ENCODE results near the gene LRRFIP1. TPM values are rescaled to one million over a fixed set of nuclear protein-coding genes. Genes with fewer than 3 reads are reported as not detected.

Gene LRRFIP1
- polyA plus RNA-seq, 1 experiment = 50.4 TPM

GRCh38 chr2:237820421-237820820 is 193.0 kb downstream of the LRRFIP1 start:
- no peak for DNase-seq (ENCODE audit: low read depth)
- TF ChIP-seq, protein P1, sequence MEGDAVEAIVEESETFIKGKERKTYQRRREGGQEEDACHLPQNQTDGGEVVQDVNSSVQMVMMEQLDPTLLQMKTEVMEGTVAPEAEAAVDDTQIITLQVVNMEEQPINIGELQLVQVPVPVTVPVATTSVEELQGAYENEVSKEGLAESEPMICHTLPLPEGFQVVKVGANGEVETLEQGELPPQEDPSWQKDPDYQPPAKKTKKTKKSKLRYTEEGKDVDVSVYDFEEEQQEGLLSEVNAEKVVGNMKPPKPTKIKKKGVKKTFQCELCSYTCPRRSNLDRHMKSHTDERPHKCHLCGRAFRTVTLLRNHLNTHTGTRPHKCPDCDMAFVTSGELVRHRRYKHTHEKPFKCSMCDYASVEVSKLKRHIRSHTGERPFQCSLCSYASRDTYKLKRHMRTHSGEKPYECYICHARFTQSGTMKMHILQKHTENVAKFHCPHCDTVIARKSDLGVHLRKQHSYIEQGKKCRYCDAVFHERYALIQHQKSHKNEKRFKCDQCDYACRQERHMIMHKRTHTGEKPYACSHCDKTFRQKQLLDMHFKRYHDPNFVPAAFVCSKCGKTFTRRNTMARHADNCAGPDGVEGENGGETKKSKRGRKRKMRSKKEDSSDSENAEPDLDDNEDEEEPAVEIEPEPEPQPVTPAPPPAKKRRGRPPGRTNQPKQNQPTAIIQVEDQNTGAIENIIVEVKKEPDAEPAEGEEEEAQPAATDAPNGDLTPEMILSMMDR (IDR thresholded peaks at IDR 0.05; ENCODE audit: insufficient read depth, low read depth, low read length) = no peak
- Histone ChIP-seq H3K27me3 (ENCODE audit: control insufficient read depth, insufficient read depth, low read length) (peaks cover 4% of the 10 kb centered on the region), H3K4me3 (ENCODE audit: low read depth, low read length) (no peak overlapping the region), H3K36me3 (ENCODE audit: control insufficient read depth, insufficient read depth, low read length) (no peaks in the 10 kb centered on the region)
- ChIA-PET POLR2A (no interaction called here), CTCF (interaction anchor here (0.9 kb wide), 1 partner anchor 25 kb away, joined by 3 read pairs; no protein-coding TSS in a partner anchor)

- ChIA-PET CTCF (no interaction called here), POLR2A (no interaction called here)
- no peak for DNase-seq (ENCODE audit: low read depth)
- no peaks in the 10 kb centered on the region for H3K27me3 ChIP-seq (ENCODE audit: control insufficient read depth, insufficient read depth, low read length)
- TF ChIP-seq, protein P1 (IDR thresholded peaks at IDR 0.05; ENCODE audit: insufficient read depth, low read depth, low read length) = no peak
- H3K4me3 ChIP-seq (ENCODE audit: low read depth, low read length) = no peak overlapping the region
- no peaks in the 10 kb centered on the region for H3K36me3 ChIP-seq (ENCODE audit: control insufficient read depth, insufficient read depth, low read length)
These were observed 196.2 kb downstream of the LRRFIP1 start for GRCh38 chr2:237823544-237823943.

- Histone ChIP-seq H3K4me3 (ENCODE audit: low read depth, low read length) (no peak overlapping the region), H3K27me3 (ENCODE audit: control insufficient read depth, insufficient read depth, low read length) (no peaks in the 10 kb centered on the region), H3K36me3 (ENCODE audit: control insufficient read depth, insufficient read depth, low read length) (no peaks in the 10 kb centered on the region)
- POLR2A ChIA-PET = no interaction called here
- no peak for DNase-seq (ENCODE audit: low read depth)
- TF ChIP-seq, protein P1 (IDR thresholded peaks at IDR 0.05; ENCODE audit: insufficient read depth, low read depth, low read length) = no peak
- CTCF ChIA-PET = no interaction called here
These were observed 196.7 kb downstream of the LRRFIP1 start for GRCh38 chr2:237824085-237824484.

DNA sequence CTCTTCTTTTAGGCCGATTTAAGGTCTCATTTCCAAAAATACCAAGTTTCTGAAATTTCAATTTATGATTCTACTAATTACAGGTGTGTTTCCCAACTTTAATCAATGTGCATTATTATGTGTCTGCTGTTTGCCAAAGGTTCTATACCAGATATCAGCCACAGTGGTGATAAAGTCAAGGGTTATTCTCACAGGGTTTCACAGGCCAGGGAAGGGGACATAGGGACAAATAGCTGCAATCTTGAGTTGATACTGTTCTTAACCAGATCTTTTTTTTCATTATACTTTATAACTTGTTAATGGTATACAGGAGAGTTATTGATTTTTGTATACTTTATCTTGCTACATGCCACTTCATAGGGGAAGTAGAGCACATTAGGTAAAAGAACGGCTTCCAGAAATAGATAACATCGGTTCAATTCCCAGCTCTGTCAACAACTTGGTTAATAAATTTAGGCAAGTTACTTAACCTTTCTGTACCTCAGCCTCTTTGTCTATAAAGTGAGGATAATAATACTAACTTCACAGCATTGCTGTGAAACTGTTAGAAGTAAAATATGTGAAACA is 200.1 kb downstream of the LRRFIP1 start:
- POLR2A ChIA-PET = no interaction called here
- H3K27me3 ChIP-seq (ENCODE audit: control insufficient read depth, insufficient read depth, low read length) = 0 out of 2 replicates have a peak, but pooled peaks cover 1% of the 10 kb centered on the region
- H3K36me3 ChIP-seq (ENCODE audit: control insufficient read depth, insufficient read depth, low read length) = no peaks in the 10 kb centered on the region
- TF ChIP-seq, protein P1 (IDR thresholded peaks at IDR 0.05; ENCODE audit: insufficient read depth, low read depth, low read length) = no peak
- H3K4me3 ChIP-seq (ENCODE audit: low read depth, low read length) = no peak overlapping the region
- no peak for DNase-seq (ENCODE audit: low read depth)
- CTCF ChIA-PET = no interaction called here

Other genes with a start within 250 kb of the LRRFIP1 start
- 522 and 695 TPM in 2 replicates for gene COL6A3, start 213.4 kb upstream of the LRRFIP1 start, polyA plus RNA-seq (2011; rRNA removed)
- 16.1 and 18.5 TPM in 2 replicates for gene MLPH, start 140.3 kb upstream of the LRRFIP1 start, polyA plus RNA-seq (2011; rRNA removed)
- not detected in 2 replicates for gene PRLH, start 61.0 kb upstream of the LRRFIP1 start, polyA plus RNA-seq (2011; rRNA removed)
- gene RAB17, start 36.9 kb upstream of the LRRFIP1 start, polyA plus RNA-seq (2011; rRNA removed) = 0.25 and 0.51 TPM in 2 replicates
- 0.05 and 0.07 TPM in 2 replicates for gene RBM44, start 171.2 kb downstream of the LRRFIP1 start, polyA plus RNA-seq (2011; rRNA removed)
- 5.7 and 10.8 TPM in 2 replicates for gene RAMP1, start 232.0 kb downstream of the LRRFIP1 start, polyA plus RNA-seq (2011; rRNA removed)